ENCODE data around the gene TMED4.

The TMED4 gene

DNA sequence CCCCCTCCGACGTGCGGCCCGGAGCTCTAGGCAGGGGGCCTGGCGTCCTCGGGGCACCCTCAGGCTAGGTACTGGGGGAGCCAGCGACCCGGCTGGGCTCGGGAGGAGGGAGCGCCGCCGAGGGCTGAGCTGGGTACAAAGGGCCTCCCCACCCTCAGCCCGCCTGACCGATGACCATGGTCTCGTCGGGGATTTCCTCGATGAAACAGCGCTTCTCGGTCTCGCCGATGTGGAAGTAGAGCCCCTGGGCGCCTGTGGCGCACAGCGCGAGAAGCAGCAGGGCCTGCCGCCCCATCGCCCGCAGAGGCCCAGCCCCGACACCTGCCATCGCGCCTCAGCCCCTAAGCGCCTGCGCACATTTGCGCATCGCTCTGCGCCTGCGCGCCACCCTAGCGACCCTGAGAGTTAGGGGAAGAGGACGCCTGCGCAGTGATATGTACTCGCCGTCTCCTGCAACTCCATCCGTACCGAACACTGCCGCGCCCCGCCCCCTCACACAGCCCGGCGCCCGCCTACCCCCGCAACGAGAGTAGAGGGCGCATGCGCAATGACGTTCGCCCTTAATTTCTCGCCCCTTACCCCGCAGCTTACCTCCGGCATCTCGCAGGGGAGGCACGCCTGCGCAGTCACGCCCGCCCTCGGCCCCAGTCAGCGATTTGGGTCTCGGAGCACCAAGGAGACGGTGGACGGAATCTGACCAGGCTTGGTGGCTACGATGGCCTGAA, at the start of gene TMED4:
Gene TMED4 (minus strand): TSS at position 353 of the 725 bp plus-strand sequence. CDS start 25 bp downstream, at position 328.
- TF ChIP-seq, protein P1, sequence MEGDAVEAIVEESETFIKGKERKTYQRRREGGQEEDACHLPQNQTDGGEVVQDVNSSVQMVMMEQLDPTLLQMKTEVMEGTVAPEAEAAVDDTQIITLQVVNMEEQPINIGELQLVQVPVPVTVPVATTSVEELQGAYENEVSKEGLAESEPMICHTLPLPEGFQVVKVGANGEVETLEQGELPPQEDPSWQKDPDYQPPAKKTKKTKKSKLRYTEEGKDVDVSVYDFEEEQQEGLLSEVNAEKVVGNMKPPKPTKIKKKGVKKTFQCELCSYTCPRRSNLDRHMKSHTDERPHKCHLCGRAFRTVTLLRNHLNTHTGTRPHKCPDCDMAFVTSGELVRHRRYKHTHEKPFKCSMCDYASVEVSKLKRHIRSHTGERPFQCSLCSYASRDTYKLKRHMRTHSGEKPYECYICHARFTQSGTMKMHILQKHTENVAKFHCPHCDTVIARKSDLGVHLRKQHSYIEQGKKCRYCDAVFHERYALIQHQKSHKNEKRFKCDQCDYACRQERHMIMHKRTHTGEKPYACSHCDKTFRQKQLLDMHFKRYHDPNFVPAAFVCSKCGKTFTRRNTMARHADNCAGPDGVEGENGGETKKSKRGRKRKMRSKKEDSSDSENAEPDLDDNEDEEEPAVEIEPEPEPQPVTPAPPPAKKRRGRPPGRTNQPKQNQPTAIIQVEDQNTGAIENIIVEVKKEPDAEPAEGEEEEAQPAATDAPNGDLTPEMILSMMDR (IDR thresholded peaks at IDR 0.05; ENCODE audit: low read depth, low read length, missing control alignments) = no peak
- DNase-seq (ENCODE audit: extremely low read depth, low read depth) = peak; percentile 94
- peak within 1 kb of the TSS; percentile 88 for H3K4me3 ChIP-seq (replicated peaks; ENCODE audit: low read depth, low read length)

DNA sequence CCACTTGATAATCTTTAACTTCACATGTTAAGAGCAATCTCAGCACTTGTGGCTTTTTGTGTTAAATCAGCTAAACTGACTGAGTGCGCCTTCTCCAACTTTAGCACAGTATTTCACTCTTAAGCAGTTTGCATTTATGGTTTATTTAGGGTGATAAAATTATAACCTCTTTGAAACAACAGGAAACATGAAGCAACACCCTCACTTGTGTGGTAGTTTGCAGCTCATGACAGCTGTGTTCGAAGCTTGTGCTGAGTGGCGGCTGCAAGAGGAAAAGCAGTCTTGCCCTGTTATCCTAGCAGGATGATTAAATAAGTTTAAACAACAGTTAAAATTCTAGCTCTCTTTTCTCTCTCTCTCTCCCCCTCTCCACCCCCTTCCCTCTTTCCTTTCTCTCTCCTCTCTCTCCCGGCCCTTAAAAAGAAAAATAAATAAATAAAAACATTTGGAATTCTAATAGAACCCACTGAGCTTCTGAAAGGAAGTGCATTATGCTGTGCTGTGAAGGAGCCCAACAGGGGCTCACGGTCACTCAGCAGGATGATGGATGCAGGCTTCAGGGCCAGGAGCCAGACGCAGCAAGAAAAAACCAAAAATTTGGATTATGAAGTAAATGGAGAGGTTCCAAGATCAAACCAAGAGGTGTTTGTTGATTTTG, 49.6 kb upstream of the TMED4 start:
- no peak overlapping the region for H3K4me3 ChIP-seq (replicated peaks; ENCODE audit: low read depth, low read length)
- no peak for DNase-seq (ENCODE audit: extremely low read depth, low read depth)
- TF ChIP-seq, protein P1 (IDR thresholded peaks at IDR 0.05; ENCODE audit: low read depth, low read length, missing control alignments) = no peak

DNA sequence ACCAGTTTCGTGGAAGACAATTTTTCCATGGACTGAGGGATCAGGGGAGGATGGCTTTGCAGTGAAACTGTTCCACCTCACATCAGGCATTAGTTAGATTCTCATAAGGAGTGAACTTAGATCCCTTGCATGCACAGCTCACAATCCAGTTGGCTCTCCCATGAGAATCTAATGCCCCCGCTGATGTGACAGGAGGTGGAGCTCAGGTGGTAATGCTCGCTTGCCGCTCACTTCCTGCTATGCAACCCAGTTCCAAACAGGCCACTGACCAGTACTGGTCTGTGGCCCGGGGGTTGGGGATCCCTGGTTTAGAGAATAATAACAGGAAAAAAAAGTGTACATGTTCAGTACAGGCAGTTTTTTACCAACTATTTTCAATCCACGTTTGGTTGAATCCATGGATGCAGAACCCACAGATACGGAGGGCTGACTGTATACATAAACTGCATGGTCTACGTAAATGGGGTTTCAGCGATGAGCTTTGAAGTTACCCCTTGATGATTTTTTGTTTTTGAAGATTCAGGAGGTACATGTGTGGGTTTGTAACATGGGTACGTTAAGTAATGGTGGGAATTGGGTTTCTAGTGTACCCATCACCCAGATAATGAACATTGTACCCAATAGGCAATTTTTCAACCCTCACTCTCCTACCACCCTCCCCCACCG, 48.9 kb upstream of the TMED4 start:
- no peak overlapping the region for H3K4me3 ChIP-seq (replicated peaks; ENCODE audit: low read depth, low read length)
- TF ChIP-seq, protein P1 (IDR thresholded peaks at IDR 0.05; ENCODE audit: low read depth, low read length, missing control alignments) = no peak
- DNase-seq (ENCODE audit: extremely low read depth, low read depth) = no peak

DNA sequence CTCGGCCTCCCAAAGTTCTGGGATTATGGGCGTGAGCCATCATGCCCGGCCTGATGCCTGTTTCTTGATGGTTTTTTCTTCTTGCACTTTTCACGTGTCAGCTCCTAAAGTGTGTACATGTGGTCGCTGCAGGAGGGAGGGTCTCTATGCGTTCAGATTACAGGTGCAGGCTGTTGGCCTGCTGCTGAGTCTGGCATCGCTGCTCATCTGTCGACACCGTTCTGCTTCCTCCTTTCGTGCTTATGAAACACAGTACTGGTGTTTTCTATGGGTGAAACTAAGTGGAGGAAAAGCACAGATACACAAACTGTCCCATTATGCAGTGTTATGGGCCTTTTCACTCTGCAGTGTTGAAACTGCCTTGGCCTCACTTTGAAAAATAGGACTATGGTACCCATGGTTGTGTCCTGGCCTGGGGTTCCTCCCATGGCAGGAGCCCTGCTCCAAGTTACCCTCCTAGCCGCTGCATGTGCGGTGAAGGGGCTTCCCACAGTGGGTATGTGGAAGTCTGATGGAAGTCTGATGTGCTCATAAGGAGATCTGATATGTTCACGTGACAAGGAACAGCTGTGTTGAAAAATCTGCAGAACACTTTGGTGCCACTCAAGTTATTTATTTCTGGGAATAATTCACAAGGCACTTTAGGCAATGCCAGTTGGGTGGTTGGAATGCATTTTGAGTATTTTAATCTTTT, 47.9 kb upstream of the TMED4 start:
- no peak overlapping the region for H3K4me3 ChIP-seq (replicated peaks; ENCODE audit: low read depth, low read length)
- TF ChIP-seq, protein P1 (IDR thresholded peaks at IDR 0.05; ENCODE audit: low read depth, low read length, missing control alignments) = no peak
- DNase-seq (ENCODE audit: extremely low read depth, low read depth) = no peak

DNA sequence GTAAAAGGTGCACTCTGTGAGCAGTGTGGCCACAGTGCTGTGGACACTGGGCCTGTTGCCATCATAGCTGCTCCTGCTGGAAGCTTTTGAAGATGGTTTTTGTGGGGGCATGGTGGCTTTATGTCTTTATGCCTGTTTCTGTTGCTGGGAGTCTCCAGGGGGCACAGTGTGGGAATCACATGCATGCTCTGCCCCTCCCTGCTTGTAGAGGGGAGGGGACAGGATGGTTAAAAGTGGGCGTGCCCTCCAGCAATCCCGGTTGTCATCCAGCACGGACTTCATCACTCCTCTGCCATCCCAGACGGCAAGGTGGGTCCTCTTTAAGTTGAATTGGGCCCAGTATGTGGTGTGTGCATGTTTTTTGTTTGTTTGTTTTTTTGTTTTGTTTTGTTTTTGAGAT, 44.6 kb upstream of the TMED4 start:
- H3K4me3 ChIP-seq (replicated peaks; ENCODE audit: low read depth, low read length) = no peak overlapping the region
- DNase-seq (ENCODE audit: extremely low read depth, low read depth) = no peak
- TF ChIP-seq, protein P1 (IDR thresholded peaks at IDR 0.05; ENCODE audit: low read depth, low read length, missing control alignments) = no peak

All from HFF-Myc (cell line).